Uterus (tissue), 4 donors: ENCODE data around the gene GPR137. TPM values are rescaled to one million over a fixed set of nuclear protein-coding genes. Genes with fewer than 3 reads are reported as not detected.

ENCODE experiments used
- DNase-seq, 2 donors: peaks; one replicate each; pipeline ENCODE4 v3.0.0-alpha.2; 2019 to 2020
- H3K27ac ChIP-seq, 2 donors: fragments of 200-600 bp; sonication (generic); 1 replicate in 1 of 2; 2 replicates in 1 of 2; pipeline ENCODE4 v1.5.1; 2016 to 2018
- H3K27me3 ChIP-seq, 2 donors: fragments of 200-600 bp; sonication (generic); one replicate each; pipeline ENCODE4 v1.5.1; 2018 to 2019; ENCODE audit warnings: control low read depth in 1 of 2
- H3K36me3 ChIP-seq, 2 donors: fragments of 200-600 bp; sonication (generic); one replicate each; pipeline ENCODE4 v1.5.1; 2019; ENCODE audit warnings: control low read depth in 1 of 2
- H3K4me1 ChIP-seq, 2 donors: fragments of 200-600 bp; sonication (generic); one replicate each; pipeline ENCODE4 v1.5.1; 2018 to 2019; ENCODE audit warnings: control low read depth in 1 of 2
- H3K4me3 ChIP-seq, 2 donors: fragments of 200-600 bp; sonication (generic); 1 replicate in 1 of 2; 2 replicates in 1 of 2; pipeline ENCODE4 v1.5.1; 2018 to 2019; ENCODE audit warnings: mild to moderate bottlenecking in 1 of 2
- H3K9me3 ChIP-seq, 2 donors: fragments of 200-600 bp; sonication (generic); one replicate each; pipeline ENCODE4 v1.5.1; 2019; ENCODE audit warnings: control low read depth in 1 of 2
- CTCF ChIP-seq, 4 experiments: fragments of 200-600 bp in 2 of 4; fragments of 450-650 bp in 2 of 4; sonication (generic) in 2 of 4; IDR thresholded peaks; one replicate each; pipeline ENCODE4 v1.5.1; 2016 to 2019; ENCODE audit warnings: antibody characterized with exemption in 4 of 4, mild to moderate bottlenecking in 2 of 4, moderate library complexity in 1 of 4
- POLR2A ChIP-seq, 2 donors: fragments of 450-650 bp; IDR thresholded peaks; one replicate each; pipeline ENCODE4 v1.6.1; 2016; ENCODE audit warnings: antibody characterized with exemption in 2 of 2, mild to moderate bottlenecking in 1 of 2, moderate library complexity in 1 of 2
- intact Hi-C: fragments of 100-400 bp; cut with DNase I; formaldehyde crosslinking; loops from one replicate; pipeline ENCODE4 v1.15.1; 2023; ENCODE audit warnings: low total_unique reads
- total RNA-seq, 4 donors: library from RNA; depleted of rRNA in 3 of 4; stranded (reverse); fragments of >200 nt in 3 of 4; gene quantifications; one replicate each; pipeline versions ENCODE4 v1.1.0 to v1.2.4, GENCODE V29; 2014 to 2023
- donor health status: DM: yes; HTN: yes; CAD: no.

GPR137 gene
- total RNA-seq, 4 donors from 2014 or later, result 0.51 to 32.3 (median 10.6) TPM

- TF ChIP-seq CTCF (IDR thresholded peaks at IDR 0.05), result no peak
- no peak overlapping the region for H3K27ac ChIP-seq
- no peaks in the 10 kb centered on the region for H3K27me3 ChIP-seq
- H3K4me1 ChIP-seq, result peaks cover 0 to 12% of the 10 kb centered on the region in 2 donors
- no peak for DNase-seq
- no peaks in the 10 kb centered on the region for H3K36me3 ChIP-seq
- H3K4me3 ChIP-seq, result no peak overlapping the region
- intact Hi-C loops, result no loop called here
- no peaks in the 10 kb centered on the region for H3K9me3 ChIP-seq
These were observed 30.2 kb upstream of the GPR137 start for GRCh38 chr11:64255135-64256128.

GRCh38 chr11:64256300-64256699, 29.3 kb upstream of the GPR137 start:
- no peaks in the 10 kb centered on the region for H3K36me3 ChIP-seq

GRCh38 chr11:64258356-64258755, 27.3 kb upstream of the GPR137 start:
- Histone ChIP-seq H3K27ac (no peak overlapping the region), H3K36me3 (no peaks in the 10 kb centered on the region), H3K9me3 (no peaks in the 10 kb centered on the region), H3K4me1 (no peaks in the 10 kb centered on the region), H3K27me3 (no peaks in the 10 kb centered on the region), H3K4me3 (no peak overlapping the region)
- DNase-seq, result no peak
- intact Hi-C loops, result no loop called here
- TF ChIP-seq POLR2A (IDR thresholded peaks at IDR 0.05) (no peak), CTCF (IDR thresholded peaks at IDR 0.05) (no peak)

More at GRCh38 chr11:64256300-64256699, 29.3 kb upstream of the GPR137 start:
- Histone ChIP-seq H3K27ac (no peak overlapping the region), H3K9me3 (no peaks in the 10 kb centered on the region), H3K27me3 (no peaks in the 10 kb centered on the region), H3K4me3 (no peak overlapping the region), H3K4me1 (peaks cover 0 to 7% of the 10 kb centered on the region in 2 donors)
- TF ChIP-seq POLR2A (IDR thresholded peaks at IDR 0.05), result no peak
- no peak for TF ChIP-seq CTCF (IDR thresholded peaks at IDR 0.05)
- intact Hi-C loops, result no loop called here
- no peak for DNase-seq

GRCh38 chr11:64258946-64259532, 26.6 kb upstream of the GPR137 start:
- no peak for DNase-seq
- TF ChIP-seq POLR2A (IDR thresholded peaks at IDR 0.05), result no peak
- no peak for TF ChIP-seq CTCF (IDR thresholded peaks at IDR 0.05)

GRCh38 chr11:64259533-64260067, 26.0 kb upstream of the GPR137 start:
- H3K4me1 ChIP-seq, result no peaks in the 10 kb centered on the region
- no peaks in the 10 kb centered on the region for H3K27me3 ChIP-seq
- intact Hi-C loops, result no loop called here
- no peak overlapping the region for H3K4me3 ChIP-seq
- no peaks in the 10 kb centered on the region for H3K36me3 ChIP-seq
- no peak overlapping the region for H3K27ac ChIP-seq
- no peak for TF ChIP-seq POLR2A (IDR thresholded peaks at IDR 0.05)
- TF ChIP-seq CTCF (IDR thresholded peaks at IDR 0.05), result no peak
- DNase-seq, result no peak
- no peaks in the 10 kb centered on the region for H3K9me3 ChIP-seq

More at GRCh38 chr11:64258946-64259532, 26.6 kb upstream of the GPR137 start:
- no peaks in the 10 kb centered on the region for H3K36me3 ChIP-seq
- no peak overlapping the region for H3K4me3 ChIP-seq
- no peaks in the 10 kb centered on the region for H3K4me1 ChIP-seq
- H3K27me3 ChIP-seq, result no peaks in the 10 kb centered on the region
- H3K27ac ChIP-seq, result no peak overlapping the region
- no peaks in the 10 kb centered on the region for H3K9me3 ChIP-seq
- intact Hi-C loops, result no loop called here
